CD14-positive monocyte (primary cell): ENCODE results near the gene CABP4. TPM values are rescaled to one million over a fixed set of nuclear protein-coding genes. Genes with fewer than 3 reads are reported as not detected.

Experiments
- DNase-seq, 3 donors: peaks; one replicate each; pipeline ENCODE4 v3.0.0-alpha.2; 2011 to 2022
- H2AFZ ChIP-seq: 2 replicates; pipeline ENCODE4 v1.6.0; 2012; ENCODE audit warnings: mild to moderate bottlenecking, low read depth, low read length, inconsistent platforms; ENCODE audit not compliant: insufficient read depth, poor library complexity, severe bottlenecking
- H3K27ac ChIP-seq, 2 donors: 1 replicate in 1 of 2; 2 replicates in 1 of 2; pipeline ENCODE4 v1.5.1; 2012 to 2013; ENCODE audit warnings: low read length in 2 of 2, control low read depth in 1 of 2, inconsistent platforms in 1 of 2, low read depth in 1 of 2, mild to moderate bottlenecking in 1 of 2
- H3K27me3 ChIP-seq, 2 donors: one replicate each; pipeline versions ENCODE4 v1.6.0 to v1.6.1; 2011 to 2013; ENCODE audit warnings: low read length in 2 of 2; ENCODE audit not compliant: control insufficient read depth in 2 of 2, insufficient read depth in 2 of 2
- H3K36me3 ChIP-seq, 2 donors: replicated peaks in 1 of 2; 1 replicate in 1 of 2; 2 replicates in 1 of 2; pipeline versions ENCODE4 v1.5.1 to v1.6.1; 2012 to 2013; ENCODE audit warnings: low read length in 2 of 2, control low read depth in 1 of 2, inconsistent platforms in 1 of 2, mild to moderate bottlenecking in 1 of 2; ENCODE audit not compliant: insufficient read depth in 2 of 2, control insufficient read depth in 1 of 2
- H3K4me1 ChIP-seq, 2 donors: 1 replicate in 1 of 2; 2 replicates in 1 of 2; pipeline versions ENCODE4 v1.5.1 to v1.6.1; 2012 to 2013; ENCODE audit warnings: low read length in 2 of 2, control low read depth in 1 of 2, inconsistent platforms in 1 of 2, mild to moderate bottlenecking in 1 of 2, moderate library complexity in 1 of 2; ENCODE audit not compliant: insufficient read depth in 2 of 2, control insufficient read depth in 1 of 2
- H3K4me2 ChIP-seq: replicated peaks from 2 replicates; pipeline ENCODE3; 2012; ENCODE audit warnings: low read length, moderate library complexity, mild to moderate bottlenecking; ENCODE audit not compliant: poor library complexity, severe bottlenecking; ENCODE audit errors: extremely low read depth
- H3K4me3 ChIP-seq, 3 experiments: fragments of 200-600 bp in 1 of 3; sonication (generic) in 1 of 3; replicated peaks in 1 of 3; 1 replicate in 2 of 3; 2 replicates in 1 of 3; pipeline ENCODE4 v1.5.1; 2011 to 2013; ENCODE audit warnings: low read length in 3 of 3, mild to moderate bottlenecking in 3 of 3, control low read depth in 2 of 3, low read depth in 2 of 3, inconsistent platforms in 1 of 3, moderate library complexity in 1 of 3
- H3K79me2 ChIP-seq: 2 replicates; pipeline ENCODE4 v1.6.0; 2012; ENCODE audit warnings: mild to moderate bottlenecking, control low read depth, inconsistent platforms, low read length, moderate library complexity; ENCODE audit not compliant: insufficient read depth
- H3K9ac ChIP-seq: 2 replicates; pipeline ENCODE4 v1.6.0; 2017; ENCODE audit warnings: low read length, mild to moderate bottlenecking; ENCODE audit not compliant: insufficient read depth, poor library complexity, severe bottlenecking
- H3K9me3 ChIP-seq, 2 donors: replicated peaks in 1 of 2; 1 replicate in 1 of 2; 2 replicates in 1 of 2; pipeline versions ENCODE4 v1.5.1 to v1.6.1; 2012 to 2013; ENCODE audit warnings: low read length in 2 of 2, control low read depth in 1 of 2; ENCODE audit not compliant: control insufficient read depth in 1 of 2, insufficient read depth in 1 of 2
- H4K20me1 ChIP-seq: 2 replicates; pipeline ENCODE4 v1.6.0; 2012; ENCODE audit warnings: mild to moderate bottlenecking, low read length, control low read depth, moderate library complexity; ENCODE audit not compliant: insufficient read depth
- H3K27ac Mint-ChIP-seq, 7 donors: one replicate each; pipeline ENCODE4 v1.8.0; 2020; ENCODE audit warnings: mild to moderate bottlenecking in 7 of 7, mixed read lengths in 7 of 7, moderate library complexity in 6 of 7, inconsistent platforms in 2 of 7
- H3K27me3 Mint-ChIP-seq, 3 donors: one replicate each; pipeline ENCODE4 v1.8.0; 2021 to 2022; ENCODE audit warnings: low read depth in 3 of 3, mild to moderate bottlenecking in 3 of 3, mixed read lengths in 3 of 3, moderate library complexity in 3 of 3, inconsistent platforms in 1 of 3
- H3K36me3 Mint-ChIP-seq, 2 donors: one replicate each; pipeline ENCODE4 v1.8.0; 2020; ENCODE audit warnings: mixed read lengths in 2 of 2, inconsistent platforms in 1 of 2, mild to moderate bottlenecking in 1 of 2
- H3K4me1 Mint-ChIP-seq: one replicate; pipeline ENCODE4 v1.8.0; 2020; ENCODE audit warnings: mild to moderate bottlenecking, mixed read lengths
- H3K4me3 Mint-ChIP-seq, 2 donors: one replicate each; pipeline ENCODE4 v1.8.0; 2020; ENCODE audit warnings: mild to moderate bottlenecking in 2 of 2, mixed read lengths in 2 of 2, moderate library complexity in 1 of 2
- H3K9me3 Mint-ChIP-seq, 7 donors: one replicate each; pipeline ENCODE4 v1.8.0; 2020 to 2022; ENCODE audit warnings: mixed read lengths in 7 of 7, mild to moderate bottlenecking in 6 of 7, moderate library complexity in 6 of 7, inconsistent platforms in 2 of 7
- WGBS: methylation state at CpG from one replicate; pipeline ENCODE4 v1.1.5; 2013; ENCODE audit warnings: missing lambda C conversion rate; ENCODE audit not compliant: insufficient coverage; 5-methylcytosine and 5-hydroxymethylcytosine counted together
- intact Hi-C, 2 donors: fragments of 100-400 bp; cut with micrococcal nuclease; formaldehyde crosslinking; loops; one replicate each; pipeline versions ENCODE4 v1.15.0 to v1.15.1; 2023
- polyA plus RNA-seq, 3 donors: library from polyadenylated mRNA; depleted of rRNA in 1 of 3; unstranded in 2 of 3; stranded (reverse) in 1 of 3; fragments of 300-500 nt in 2 of 3; fragments of >200 nt in 1 of 3; fragmentation: Illumina TruSeq in 2 of 3; gene quantifications; 1 replicate in 2 of 3; 2 replicates in 1 of 3; pipeline ENCODE4 v1.2.3, GENCODE V29; 2012 to 2021
- TF ChIP-seq, protein P1 (sequence below): fragments of 200-600 bp; IDR thresholded peaks from one replicate; pipeline ENCODE4 v1.8.0; 2022; ENCODE audit warnings: antibody characterized with exemption, mild to moderate bottlenecking

The CABP4 gene
- polyA plus RNA-seq, 3 donors: 0.28 to 1.7 TPM; not detected in 1

DNA sequence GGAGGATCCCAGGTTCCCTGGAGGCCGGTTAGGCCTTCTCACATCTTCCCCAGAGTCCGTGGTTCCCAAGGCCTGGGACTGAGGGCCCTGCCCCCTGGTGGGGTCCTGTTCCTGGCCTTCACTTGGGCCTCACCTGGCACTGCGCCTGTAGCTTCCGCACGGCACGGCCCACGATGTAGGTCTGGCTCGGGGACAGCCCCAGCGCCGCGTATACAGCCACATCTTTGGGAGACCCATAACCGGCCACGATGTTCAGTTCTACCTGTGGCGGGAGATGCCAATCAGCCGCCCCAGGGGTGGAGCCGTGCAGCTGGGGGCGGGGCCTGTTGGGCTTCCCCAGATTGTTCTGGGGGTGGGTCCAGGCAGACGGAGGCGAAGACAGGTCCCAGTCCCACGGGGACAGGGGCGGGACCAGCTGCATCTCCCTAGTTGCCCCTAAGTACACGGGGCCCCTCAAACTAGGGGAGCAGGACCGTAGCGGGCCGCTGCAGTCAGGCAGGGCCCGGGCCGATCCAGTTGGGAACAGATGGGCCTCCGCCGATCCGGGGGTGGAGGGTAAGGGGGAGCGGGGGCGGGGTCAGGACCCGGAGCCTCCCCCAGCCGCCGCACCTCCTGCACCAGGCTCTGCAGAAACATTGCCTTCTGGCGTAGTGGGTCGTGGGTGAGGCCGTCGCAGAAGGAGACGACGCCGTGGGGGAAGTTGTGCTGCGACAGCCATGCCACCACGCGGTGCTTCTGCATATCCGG lies 37.8 kb downstream of the CABP4 start:
- Histone ChIP-seq H3K27me3 (no peaks in the 10 kb centered on the region), H3K79me2 (peaks cover 8% of the 10 kb centered on the region), H2AFZ (no peak overlapping the region), H3K4me2 (no peak overlapping the region), H3K9ac (no peak overlapping the region), H3K27ac (no peak overlapping the region), H3K4me1 (no peaks in the 10 kb centered on the region), H3K4me3 (no peak overlapping the region), H3K36me3 (peaks cover 91 to 99% of the 10 kb centered on the region in 2 donors), H3K9me3 (no peaks in the 10 kb centered on the region), H4K20me1 (peaks cover 93% of the 10 kb centered on the region)
- no peaks in the 10 kb centered on the region for H3K27me3 Mint-ChIP-seq
- no peaks in the 10 kb centered on the region for H3K4me1 Mint-ChIP-seq
- no peak overlapping the region for H3K27ac Mint-ChIP-seq
- DNase-seq: no peak
- WGBS: 95% methylated on average over 23 of the region's 46 CpGs
- H3K36me3 Mint-ChIP-seq: peaks cover 64 to 96% of the 10 kb centered on the region in 2 donors
- H3K9me3 Mint-ChIP-seq: no peaks in the 10 kb centered on the region
- TF ChIP-seq, protein P1, sequence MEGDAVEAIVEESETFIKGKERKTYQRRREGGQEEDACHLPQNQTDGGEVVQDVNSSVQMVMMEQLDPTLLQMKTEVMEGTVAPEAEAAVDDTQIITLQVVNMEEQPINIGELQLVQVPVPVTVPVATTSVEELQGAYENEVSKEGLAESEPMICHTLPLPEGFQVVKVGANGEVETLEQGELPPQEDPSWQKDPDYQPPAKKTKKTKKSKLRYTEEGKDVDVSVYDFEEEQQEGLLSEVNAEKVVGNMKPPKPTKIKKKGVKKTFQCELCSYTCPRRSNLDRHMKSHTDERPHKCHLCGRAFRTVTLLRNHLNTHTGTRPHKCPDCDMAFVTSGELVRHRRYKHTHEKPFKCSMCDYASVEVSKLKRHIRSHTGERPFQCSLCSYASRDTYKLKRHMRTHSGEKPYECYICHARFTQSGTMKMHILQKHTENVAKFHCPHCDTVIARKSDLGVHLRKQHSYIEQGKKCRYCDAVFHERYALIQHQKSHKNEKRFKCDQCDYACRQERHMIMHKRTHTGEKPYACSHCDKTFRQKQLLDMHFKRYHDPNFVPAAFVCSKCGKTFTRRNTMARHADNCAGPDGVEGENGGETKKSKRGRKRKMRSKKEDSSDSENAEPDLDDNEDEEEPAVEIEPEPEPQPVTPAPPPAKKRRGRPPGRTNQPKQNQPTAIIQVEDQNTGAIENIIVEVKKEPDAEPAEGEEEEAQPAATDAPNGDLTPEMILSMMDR: no peak
- H3K4me3 Mint-ChIP-seq: no peak overlapping the region
- intact Hi-C loops: no loop called here

DNA sequence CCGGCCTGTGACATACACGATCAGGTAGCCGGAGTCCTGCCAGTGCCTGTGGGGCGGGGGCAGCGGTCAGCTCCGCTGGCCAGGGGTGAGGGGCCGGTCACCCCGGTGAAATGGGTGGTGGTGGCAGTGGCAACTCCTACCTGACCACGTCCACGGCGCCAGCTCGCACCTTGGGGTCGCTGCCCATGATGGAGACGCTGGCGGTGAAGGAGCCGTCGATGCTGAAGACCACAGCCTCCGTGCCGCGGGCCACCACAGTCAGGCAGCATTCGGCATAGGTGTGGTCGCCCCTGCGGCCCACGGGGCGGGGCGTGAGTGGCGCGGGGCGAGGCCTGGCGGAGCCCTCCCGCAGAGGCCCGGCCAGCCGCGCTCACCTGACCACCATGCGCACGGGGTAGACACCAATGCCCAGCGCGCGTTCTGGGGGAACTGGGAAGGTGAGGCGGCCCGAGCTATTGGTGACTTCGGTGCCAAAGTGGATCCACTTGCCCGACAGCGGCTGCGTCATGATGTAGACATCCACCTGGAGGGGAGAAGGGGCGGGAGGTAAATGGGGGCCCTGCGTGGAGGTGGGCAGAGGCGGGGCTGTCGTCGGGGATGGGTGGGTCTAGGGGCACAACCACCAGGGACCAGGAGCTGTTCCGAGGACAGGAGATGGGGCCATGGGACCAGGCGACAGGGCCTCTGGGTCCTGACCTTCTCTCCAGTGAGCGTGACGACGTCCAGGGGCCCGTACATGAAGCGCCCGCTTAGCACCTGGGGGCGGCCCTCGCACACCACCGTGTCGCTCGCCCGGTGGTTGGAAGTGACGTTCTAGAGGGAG lies 38.6 kb downstream of the CABP4 start:
- H3K27me3 Mint-ChIP-seq: no peaks in the 10 kb centered on the region

More for the DNA sequence above, 38.6 kb downstream of the CABP4 start:
- no peak overlapping the region for H3K27ac Mint-ChIP-seq
- Histone ChIP-seq H3K36me3 (peaks cover 94 to 100% of the 10 kb centered on the region in 2 donors), H4K20me1 (peaks cover 92% of the 10 kb centered on the region), H3K9me3 (no peaks in the 10 kb centered on the region), H3K9ac (no peak overlapping the region), H3K79me2 (peaks cover 6% of the 10 kb centered on the region), H3K4me1 (no peaks in the 10 kb centered on the region), H3K27me3 (no peaks in the 10 kb centered on the region), H3K4me2 (no peak overlapping the region), H2AFZ (no peak overlapping the region), H3K27ac (no peak overlapping the region), H3K4me3 (no peak overlapping the region)
- 96% methylated on average over 51 of the region's 65 CpGs for WGBS
- TF ChIP-seq, protein P1: no peak
- intact Hi-C loops: no loop called here
- H3K36me3 Mint-ChIP-seq: peaks cover 64 to 96% of the 10 kb centered on the region in 2 donors
- H3K4me3 Mint-ChIP-seq: no peak overlapping the region
- H3K9me3 Mint-ChIP-seq: no peaks in the 10 kb centered on the region
- H3K4me1 Mint-ChIP-seq: no peaks in the 10 kb centered on the region
- no peak for DNase-seq
